ENCODE measurements around the gene STIP1.
A peak's percentile ranks its signal among the peaks of the same experiment; 100 is the strongest.
"Not testable (repeated sequence)": the region's sequence is repeated elsewhere in the genome, so short reads cannot be mapped to it uniquely, and the experiment has no call there.

STIP1 gene

GRCh38 chr11:64157631-64158394 is 28.2 kb upstream of the STIP1 start:
- no peak for DNase-seq (ENCODE audit: low read depth in 1 of 2, low spot score in 1 of 2)

GRCh38 chr11:64161037-64161436 is 24.9 kb upstream of the STIP1 start:
- DNase-seq (ENCODE audit: low read depth in 1 of 2, low spot score in 1 of 2), result no peak

GRCh38 chr11:64162769-64163168 is 23.2 kb upstream of the STIP1 start:
- not testable (repeated sequence) for DNase-seq (ENCODE audit: low read depth in 1 of 2, low spot score in 1 of 2)

GRCh38 chr11:64163951-64164350 is 22.0 kb upstream of the STIP1 start:
- no peak for DNase-seq (ENCODE audit: low read depth in 1 of 2, low spot score in 1 of 2)

- no peak for DNase-seq (ENCODE audit: low read depth in 1 of 2, low spot score in 1 of 2)
Observed at GRCh38 chr11:64164392-64165312, 21.3 kb upstream of the STIP1 start.

GRCh38 chr11:64165481-64165841 is 20.5 kb upstream of the STIP1 start:
- DNase-seq (ENCODE audit: low read depth in 1 of 2, low spot score in 1 of 2), result peak in 1 of 2 donors; percentile 9

- peak; percentile 42 to 78 for DNase-seq (ENCODE audit: low read depth in 1 of 2, low spot score in 1 of 2)
Observed at GRCh38 chr11:64165842-64166635, 19.9 kb upstream of the STIP1 start, which contains the start of gene MACROD1. TSS of gene MACROD1 (minus strand) at chr11:64166113. CDS start at chr11:64165994, 119 bp downstream.

- DNase-seq (ENCODE audit: low read depth in 1 of 2, low spot score in 1 of 2), result no peak
Observed at GRCh38 chr11:64170419-64170818, 15.6 kb upstream of the STIP1 start.

GRCh38 chr11:64173616-64174355 is 12.2 kb upstream of the STIP1 start:
- no peak for DNase-seq (ENCODE audit: low read depth in 1 of 2, low spot score in 1 of 2)

- DNase-seq (ENCODE audit: low read depth in 1 of 2, low spot score in 1 of 2), result no peak
Observed at GRCh38 chr11:64176751-64177150, 9.2 kb upstream of the STIP1 start.

GRCh38 chr11:64178203-64178602 is 7.8 kb upstream of the STIP1 start:
- DNase-seq (ENCODE audit: low read depth in 1 of 2, low spot score in 1 of 2), result no peak

GRCh38 chr11:64178951-64179639 is 6.9 kb upstream of the STIP1 start:
- DNase-seq (ENCODE audit: low read depth in 1 of 2, low spot score in 1 of 2), result no peak

GRCh38 chr11:64180891-64181290 is 5.1 kb upstream of the STIP1 start:
- no peak for DNase-seq (ENCODE audit: low read depth in 1 of 2, low spot score in 1 of 2)

GRCh38 chr11:64181506-64182411 is 4.2 kb upstream of the STIP1 start:
- DNase-seq (ENCODE audit: low read depth in 1 of 2, low spot score in 1 of 2), result peak in 1 of 2 donors; percentile 18

GRCh38 chr11:64183890-64184289 is 2.1 kb upstream of the STIP1 start:
- DNase-seq (ENCODE audit: low read depth in 1 of 2, low spot score in 1 of 2), result no peak

GRCh38 chr11:64185175-64185692 is 737 bp upstream of the STIP1 start:
- peak in 1 of 2 donors; percentile 29 for DNase-seq (ENCODE audit: low read depth in 1 of 2, low spot score in 1 of 2)

GRCh38 chr11:64186492-64187165 is 658 bp downstream of the STIP1 start:
- DNase-seq (ENCODE audit: low read depth in 1 of 2, low spot score in 1 of 2), result no peak

- no peak for DNase-seq (ENCODE audit: low read depth in 1 of 2, low spot score in 1 of 2)
Observed at GRCh38 chr11:64192434-64192833, 6.5 kb downstream of the STIP1 start.

Measured in stimulated activated CD4-positive, alpha-beta T cell treated with anti-CD3 and anti-CD28 coated beads, Interleukin-15, amount 100 ng/mL, for 1 hour (primary cell).